GM19043 (cell line): ENCODE results near the gene AMIGO2.
A peak's percentile ranks its signal among the peaks of the same experiment; 100 is the strongest.

Experiments
- ATAC-seq: cut with Tn5 transposase; IDR thresholded peaks from one replicate; pipeline ENCODE4 v1.9.1; 2021; ENCODE audit warnings: low read depth; ENCODE audit not compliant: unreplicated experiment

Gene AMIGO2

DNA sequence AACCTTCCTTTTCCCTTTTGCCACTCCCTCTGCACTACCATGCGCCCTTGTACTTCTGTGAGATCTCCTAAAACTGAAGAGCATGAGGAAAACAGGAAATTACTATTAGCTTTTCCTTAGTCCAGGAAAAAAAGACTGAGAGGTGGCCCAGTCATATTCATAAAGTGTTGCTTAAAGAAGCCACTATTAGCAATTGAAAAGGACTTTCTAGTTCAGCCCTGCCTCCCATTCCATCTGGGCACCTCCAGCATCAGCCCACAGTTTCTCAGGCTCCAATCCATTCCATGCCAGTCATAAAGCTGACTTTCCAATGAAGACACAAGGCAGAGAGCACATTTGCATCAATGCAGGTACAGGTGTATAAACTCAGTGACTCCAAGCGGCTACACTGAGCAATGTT is 19.9 kb upstream of the AMIGO2 start:
- ATAC-seq = no peak

DNA sequence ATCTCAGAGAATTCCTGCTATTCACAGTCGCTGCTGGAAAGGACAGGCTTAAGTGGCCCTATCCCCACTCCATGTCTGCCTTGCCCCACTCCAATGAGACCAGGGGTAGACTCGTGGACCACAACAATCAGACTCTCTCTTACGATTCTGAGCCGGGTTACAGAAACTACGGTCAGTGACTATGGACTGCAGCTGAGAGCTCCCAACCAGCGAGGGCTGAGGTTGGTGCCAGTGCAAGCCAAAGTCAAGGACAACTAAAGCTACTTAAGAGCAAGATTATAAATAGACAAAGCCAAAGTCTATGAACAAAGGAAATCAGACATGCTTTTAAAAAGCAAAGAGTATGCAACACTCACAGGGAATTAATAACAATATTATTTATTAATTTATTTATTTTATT is 18.3 kb upstream of the AMIGO2 start:
- ATAC-seq = no peak

- no peak for ATAC-seq
These were observed 17.6 kb upstream of the AMIGO2 start for GRCh38 chr12:47097276-47097896.

GRCh38 chr12:47095446-47096236 is 15.9 kb upstream of the AMIGO2 start:
- no peak for ATAC-seq

- no peak for ATAC-seq
These were observed 15.0 kb upstream of the AMIGO2 start for GRCh38 chr12:47094804-47095203.

- ATAC-seq = no peak
These were observed 11.2 kb upstream of the AMIGO2 start for GRCh38 chr12:47091009-47091408.

DNA sequence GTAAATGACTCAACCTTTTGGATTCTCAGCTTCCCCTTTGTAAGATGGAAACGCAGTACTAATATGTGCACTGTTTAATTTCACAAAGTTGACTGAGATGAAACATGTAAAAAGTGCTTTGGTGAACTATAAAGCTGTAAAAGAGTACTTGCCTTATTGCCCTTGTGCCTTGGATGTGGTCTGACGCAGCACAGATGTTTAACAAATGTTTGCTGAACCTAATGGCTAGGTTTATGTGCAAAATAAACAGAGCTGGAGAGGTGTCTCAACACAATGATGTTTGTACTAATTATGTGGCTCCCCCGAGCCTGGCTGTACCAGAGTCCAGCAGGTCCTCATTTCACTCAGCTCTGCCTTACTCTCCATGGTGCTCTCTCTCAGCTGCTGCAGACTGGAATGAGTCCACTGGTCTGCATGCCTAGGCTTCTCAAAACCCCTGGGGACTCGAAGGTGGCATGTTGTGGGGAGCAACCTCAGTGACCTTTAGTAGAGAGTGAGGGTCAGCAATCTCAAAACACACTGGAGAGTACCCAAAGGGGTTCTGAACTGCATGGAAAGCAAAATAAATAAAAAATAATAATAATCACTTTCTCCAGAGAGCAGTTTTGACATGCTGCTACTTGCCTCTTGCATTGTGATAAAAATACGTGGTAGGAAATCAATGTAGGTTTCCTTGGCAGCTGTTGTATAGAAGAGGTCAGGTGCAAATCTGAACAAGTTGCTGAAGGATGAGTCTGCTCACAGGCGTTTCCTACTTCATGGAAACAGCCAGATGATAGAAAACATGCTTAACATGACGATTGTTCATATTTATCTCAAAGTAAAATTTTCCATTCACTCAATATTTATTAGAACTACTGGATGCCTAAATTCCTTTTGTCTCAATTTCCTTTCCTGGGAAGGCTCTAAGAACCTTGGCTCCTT is 8.5 kb upstream of the AMIGO2 start:
- no peak for ATAC-seq

DNA sequence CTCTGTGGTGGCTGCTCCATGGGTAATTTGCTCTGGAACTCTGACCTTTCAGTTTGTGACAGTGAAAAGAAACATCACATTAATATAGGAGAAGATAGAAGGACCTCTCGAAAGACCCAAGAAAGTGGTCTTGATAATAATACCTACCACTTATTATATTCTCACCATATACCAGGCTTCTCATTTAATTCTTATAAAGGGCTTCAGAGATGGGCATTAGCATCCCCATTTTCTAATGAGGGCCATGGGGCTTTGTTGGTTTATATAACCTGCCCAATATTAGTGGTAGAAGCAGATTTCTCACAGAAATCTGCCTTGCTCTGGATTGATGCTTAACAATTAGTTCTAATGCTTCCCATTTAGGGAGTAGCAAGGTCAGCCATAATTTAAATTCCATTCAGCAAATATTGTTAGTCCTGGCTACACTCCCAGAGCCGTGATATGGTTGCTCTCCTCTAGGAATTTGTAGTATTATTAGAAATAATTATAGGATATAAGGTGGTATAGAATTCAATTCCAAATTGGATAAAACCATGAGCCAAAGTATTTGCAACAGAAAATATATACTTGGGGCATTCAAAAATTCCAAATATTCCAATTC is 7.4 kb upstream of the AMIGO2 start:
- no peak for ATAC-seq

DNA sequence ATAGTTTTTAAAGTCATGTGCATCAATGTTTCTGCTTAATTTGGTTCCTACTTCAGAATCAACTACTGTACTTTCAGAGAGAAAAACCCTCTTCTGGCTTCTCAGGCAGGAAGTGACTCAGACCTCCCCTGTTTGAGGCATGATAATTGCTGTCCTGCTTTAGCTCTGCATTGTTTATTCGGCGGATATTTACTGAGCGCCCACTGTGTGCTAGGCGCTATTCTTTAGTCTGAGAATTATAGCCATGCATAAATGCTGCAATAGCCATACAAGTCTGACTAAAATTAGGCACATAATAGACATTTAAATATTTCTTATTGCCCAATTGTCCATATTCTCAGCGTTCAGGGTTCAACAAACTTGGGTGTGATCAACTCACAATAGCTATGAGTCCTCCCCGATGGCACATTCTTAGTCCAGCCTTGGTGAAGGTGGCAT is 6.1 kb upstream of the AMIGO2 start:
- no peak for ATAC-seq

- no peak for ATAC-seq
These were observed 4.4 kb upstream of the AMIGO2 start for GRCh38 chr12:47084172-47084571.

- no peak for ATAC-seq
These were observed 3.2 kb upstream of the AMIGO2 start for GRCh38 chr12:47082796-47083621.

DNA sequence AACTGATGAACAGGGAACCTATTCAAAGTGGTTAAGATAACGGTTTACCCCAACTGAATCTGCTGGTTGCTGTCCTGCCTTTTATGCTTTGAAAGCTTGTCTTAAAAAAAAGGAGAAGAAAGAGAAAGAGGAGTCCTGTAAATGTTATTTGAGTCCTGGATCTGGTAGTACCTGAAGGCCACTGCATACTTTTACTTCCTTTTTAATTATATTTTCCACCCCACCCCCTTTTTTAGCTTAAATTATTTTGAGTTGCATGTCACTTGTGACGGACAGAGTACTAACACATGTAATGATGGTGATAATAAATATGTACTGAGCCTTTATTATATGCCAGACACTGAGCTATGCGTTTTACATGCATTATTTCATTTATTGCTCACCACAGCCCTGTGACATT is 2.5 kb upstream of the AMIGO2 start:
- ATAC-seq = no peak

GRCh38 chr12:47080725-47081502 is 1.2 kb upstream of the AMIGO2 start:
- ATAC-seq = no peak

DNA sequence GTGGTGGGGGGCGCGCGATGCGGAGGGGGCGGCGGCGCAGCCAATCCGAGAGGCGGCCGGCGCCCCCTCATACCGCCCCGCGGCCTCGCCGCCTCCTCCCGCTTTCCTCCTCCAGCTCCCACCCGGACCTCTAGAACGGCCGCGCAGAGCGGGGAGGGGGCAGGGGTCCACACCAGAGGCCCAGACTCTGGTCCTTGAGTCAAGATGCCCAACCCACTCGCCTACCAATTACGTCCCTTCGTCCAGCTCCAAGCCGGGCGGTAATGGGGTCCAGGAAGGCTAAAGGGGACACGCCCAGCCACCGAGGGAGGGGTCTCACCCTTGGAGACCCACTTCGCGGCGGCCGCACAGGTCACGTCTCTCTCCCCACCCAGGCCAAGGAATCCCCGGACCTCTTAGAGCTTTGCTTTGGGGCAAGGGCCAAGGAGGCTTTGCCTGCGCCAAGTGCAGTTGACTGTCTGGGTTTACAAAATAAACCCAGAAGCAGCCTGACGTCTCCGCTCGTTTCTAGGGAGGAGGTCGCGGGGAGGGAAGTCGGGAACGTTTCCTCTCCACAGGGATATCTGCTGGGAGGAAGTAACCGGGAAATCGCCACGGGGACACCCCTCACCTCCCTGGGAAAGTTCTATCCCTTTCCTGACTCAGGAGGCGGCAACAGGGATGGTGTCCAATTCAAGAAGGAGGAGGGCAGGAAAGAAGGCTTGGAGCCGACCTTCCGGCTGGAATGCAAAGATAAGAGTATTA is 394 bp upstream of the AMIGO2 start:
- ATAC-seq = peak; percentile 11

GRCh38 chr12:47078733-47079467 is 859 bp downstream of the AMIGO2 start:
- no peak for ATAC-seq

GRCh38 chr12:47078086-47078395 is 1.7 kb downstream of the AMIGO2 start:
- no peak for ATAC-seq

DNA sequence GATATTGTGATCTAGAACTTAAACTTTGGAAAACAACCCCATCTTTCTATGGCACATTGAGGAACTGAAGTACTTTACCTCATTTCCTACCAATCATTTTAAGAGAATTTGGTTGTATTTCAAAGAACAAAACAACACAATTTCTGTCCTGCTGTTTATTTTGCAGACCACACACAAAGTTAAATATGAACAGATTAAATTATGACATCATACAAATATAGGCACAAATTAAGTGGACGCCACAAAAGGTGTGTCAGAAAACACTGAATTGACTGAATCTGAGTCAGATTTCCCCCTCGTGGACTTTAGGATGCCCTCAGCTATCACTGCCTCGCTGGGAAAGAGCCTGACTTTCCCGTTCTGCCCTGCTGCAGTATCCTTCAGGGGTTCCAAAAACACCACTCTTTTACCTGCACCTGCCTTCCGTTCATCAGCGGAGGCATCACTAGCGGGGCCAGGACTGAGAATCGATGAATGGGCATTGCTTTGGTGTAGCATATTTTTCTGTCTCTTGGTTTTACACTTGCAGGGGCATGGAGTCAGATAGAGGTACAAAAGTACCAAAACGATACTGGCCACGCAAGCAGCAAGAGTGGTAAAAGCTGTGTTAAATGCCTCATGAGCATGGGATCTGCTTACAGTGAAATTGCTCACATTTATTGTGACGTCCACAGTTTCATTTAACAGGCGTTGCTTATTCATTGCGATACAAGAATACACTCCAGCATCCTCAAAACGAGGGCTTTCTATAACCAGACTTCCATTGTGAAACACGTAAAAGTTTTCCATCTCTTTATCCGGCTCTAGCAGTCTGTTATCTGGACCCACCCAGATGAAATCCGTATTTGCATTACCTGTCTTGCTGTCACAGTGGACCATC is 2.3 kb downstream of the AMIGO2 start:
- ATAC-seq = no peak
